ENCODE measurements around the gene NPPA.
"Not testable (repeated sequence)": the region's sequence is repeated elsewhere in the genome, so short reads cannot be mapped to it uniquely, and the experiment has no call there.

The NPPA gene

GRCh38 chr1:11805422-11806306, 41.9 kb downstream of the NPPA start, which contains the start of the genes CLCN6 and MTHFR:
TSS of gene CLCN6 (plus strand) at chr1:11806191. CDS start at chr1:11806263, 72 bp downstream.
TSS of gene MTHFR (minus strand) at chr1:11805964. CDS start at chr1:11803116, 2,848 bp downstream.
- DNase-seq: peak; percentile 94

- DNase-seq: peak; percentile 7
Observed at GRCh38 chr1:11804666-11805421, 42.7 kb downstream of the NPPA start.

- DNase-seq: not testable (repeated sequence)
Observed at GRCh38 chr1:11803924-11804665, 43.5 kb downstream of the NPPA start.

- peak; percentile 95 for DNase-seq
Observed at GRCh38 chr1:11802973-11803885, 44.4 kb downstream of the NPPA start.

- no peak for DNase-seq
Observed at GRCh38 chr1:11802616-11802972, 45.0 kb downstream of the NPPA start.

- DNase-seq: no peak
Observed at GRCh38 chr1:11800756-11801433, 46.7 kb downstream of the NPPA start.

- no peak for DNase-seq
Observed at GRCh38 chr1:11800391-11800755, 47.2 kb downstream of the NPPA start.

- no peak for DNase-seq
Observed at GRCh38 chr1:11799896-11800295, 47.7 kb downstream of the NPPA start.

GRCh38 chr1:11799099-11799498, 48.5 kb downstream of the NPPA start:
- DNase-seq: no peak

GRCh38 chr1:11797525-11798216, 49.9 kb downstream of the NPPA start:
- no peak for DNase-seq

GRCh38 chr1:11796036-11796828, 51.4 kb downstream of the NPPA start:
- DNase-seq: no peak
